22Rv1 (cell line): ENCODE data around the gene KCNJ2.

Source experiments
- CTCF ChIP-seq: fragments of 450-650 bp; IDR thresholded peaks from 2 replicates; pipeline ENCODE4 v1.5.1; 2017; ENCODE audit warnings: mild to moderate bottlenecking
- ZFX ChIP-seq: fragments of 450-650 bp; IDR thresholded peaks from 2 replicates; pipeline ENCODE4 v1.6.1; 2017; ENCODE audit warnings: antibody characterized with exemption, borderline replicate concordance

- TF ChIP-seq CTCF (no peak), ZFX (no peak)
Observed at GRCh38 chr17:70184770-70185169, 15.4 kb downstream of the KCNJ2 start.
